ENCODE measurements around the gene RIPOR2. TPM values are rescaled to one million over a fixed set of nuclear protein-coding genes. Genes with fewer than 3 reads are reported as not detected.

Gene RIPOR2
- total and polyA plus RNA-seq, 10 of the 15 experiments (the other 5 are each of a cell fraction or from before 2014, with no cell fraction given), result 22.2 to 48.2 (median 34.7) TPM

GRCh38 chr6:24932832-24933231, 2.9 kb downstream of the RIPOR2 start (continued):
- TF ChIP-seq CUX1 (IDR thresholded peaks at IDR 0.05; ENCODE audit: insufficient replicate concordance, low read depth, low read length), result no peak
- peak; percentile 81 for TF ChIP-seq TBL1XR1 (IDR thresholded peaks at IDR 0.05; ENCODE audit: low read depth, low read length)
- TF ChIP-seq SMARCA5 (IDR thresholded peaks at IDR 0.05), result 0 out of 2 replicates have a peak, but pooled peaks have one; percentile 14
- TF ChIP-seq ASH2L (IDR thresholded peaks at IDR 0.05; ENCODE audit: borderline replicate concordance, low read depth), result no peak
- peak; percentile 25; the same call in 1 of the 2 replicates for TF ChIP-seq MTA3 (IDR thresholded peaks at IDR 0.05; ENCODE audit: borderline replicate concordance, low read length)
- no peak for TF ChIP-seq POLR2AphosphoS5 (IDR thresholded peaks at IDR 0.05; ENCODE audit: low read length)
- TF ChIP-seq LARP7 (IDR thresholded peaks at IDR 0.05), result no peak
- TF ChIP-seq KAT2A (conservative IDR thresholded peaks at IDR 0.05; ENCODE audit: control insufficient read depth, low read depth, low read length), result no peak
- TF ChIP-seq SUZ12 (IDR thresholded peaks at IDR 0.05; ENCODE audit: unreplicated experiment), result no peak
- peak; percentile 87 for TF ChIP-seq RUNX3 (IDR thresholded peaks at IDR 0.05; ENCODE audit: low read length)
- TF ChIP-seq NR2C2 (IDR thresholded peaks at IDR 0.05; ENCODE audit: borderline replicate concordance, control insufficient read depth, insufficient read length, low read depth), result no peak
- TF ChIP-seq, protein P1, sequence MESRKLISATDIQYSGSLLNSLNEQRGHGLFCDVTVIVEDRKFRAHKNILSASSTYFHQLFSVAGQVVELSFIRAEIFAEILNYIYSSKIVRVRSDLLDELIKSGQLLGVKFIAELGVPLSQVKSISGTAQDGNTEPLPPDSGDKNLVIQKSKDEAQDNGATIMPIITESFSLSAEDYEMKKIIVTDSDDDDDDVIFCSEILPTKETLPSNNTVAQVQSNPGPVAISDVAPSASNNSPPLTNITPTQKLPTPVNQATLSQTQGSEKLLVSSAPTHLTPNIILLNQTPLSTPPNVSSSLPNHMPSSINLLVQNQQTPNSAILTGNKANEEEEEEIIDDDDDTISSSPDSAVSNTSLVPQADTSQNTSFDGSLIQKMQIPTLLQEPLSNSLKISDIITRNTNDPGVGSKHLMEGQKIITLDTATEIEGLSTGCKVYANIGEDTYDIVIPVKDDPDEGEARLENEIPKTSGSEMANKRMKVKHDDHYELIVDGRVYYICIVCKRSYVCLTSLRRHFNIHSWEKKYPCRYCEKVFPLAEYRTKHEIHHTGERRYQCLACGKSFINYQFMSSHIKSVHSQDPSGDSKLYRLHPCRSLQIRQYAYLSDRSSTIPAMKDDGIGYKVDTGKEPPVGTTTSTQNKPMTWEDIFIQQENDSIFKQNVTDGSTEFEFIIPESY (IDR thresholded peaks at IDR 0.05), result no peak
- peak in 1 of 2 experiments; percentile 52; a peak in 1 of 4 replicates for TF ChIP-seq BHLHE40 (IDR thresholded peaks at IDR 0.05; ENCODE audit: borderline replicate concordance in 1 of 2, low read depth in 2 of 2, low read length in 1 of 2)
